ENCODE measurements around the gene CSNK1G2.

DNA sequence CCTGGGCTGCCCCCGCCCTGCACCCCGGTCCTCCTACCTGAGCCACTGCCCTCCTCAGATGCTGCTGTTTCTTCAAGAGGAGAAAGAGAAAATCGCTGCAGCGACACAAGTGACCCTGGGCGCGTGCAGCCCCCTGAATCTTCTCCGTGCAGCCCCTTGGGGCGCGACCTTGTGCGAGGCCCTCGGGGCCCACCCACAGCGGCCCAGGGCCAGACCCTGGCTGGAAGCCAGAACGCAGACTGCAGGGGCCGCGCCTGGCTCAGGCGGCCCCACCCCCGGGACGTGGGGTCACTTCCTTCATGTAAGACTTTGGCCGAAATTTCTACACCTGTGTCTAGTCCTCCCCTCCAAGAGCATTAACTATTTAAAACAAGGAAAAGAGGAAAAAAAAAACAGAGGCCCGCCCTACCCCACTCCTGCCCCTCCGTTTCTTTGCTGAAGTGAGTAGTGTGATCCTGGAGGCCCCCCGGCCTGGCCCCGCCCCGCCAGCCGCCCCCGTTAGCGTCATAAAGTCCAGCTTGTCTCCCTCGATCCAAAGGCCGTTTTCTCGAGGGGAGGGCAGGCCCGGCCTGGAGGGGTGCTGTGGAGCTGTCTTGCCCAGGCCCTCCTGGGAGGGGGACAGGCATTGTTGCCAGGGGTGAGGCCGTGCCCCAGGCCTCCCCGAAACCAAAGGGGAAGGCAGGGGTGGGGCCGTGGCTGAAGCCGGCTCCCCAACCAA lies 39.3 kb downstream of the CSNK1G2 start:
- TF ChIP-seq, protein P1, sequence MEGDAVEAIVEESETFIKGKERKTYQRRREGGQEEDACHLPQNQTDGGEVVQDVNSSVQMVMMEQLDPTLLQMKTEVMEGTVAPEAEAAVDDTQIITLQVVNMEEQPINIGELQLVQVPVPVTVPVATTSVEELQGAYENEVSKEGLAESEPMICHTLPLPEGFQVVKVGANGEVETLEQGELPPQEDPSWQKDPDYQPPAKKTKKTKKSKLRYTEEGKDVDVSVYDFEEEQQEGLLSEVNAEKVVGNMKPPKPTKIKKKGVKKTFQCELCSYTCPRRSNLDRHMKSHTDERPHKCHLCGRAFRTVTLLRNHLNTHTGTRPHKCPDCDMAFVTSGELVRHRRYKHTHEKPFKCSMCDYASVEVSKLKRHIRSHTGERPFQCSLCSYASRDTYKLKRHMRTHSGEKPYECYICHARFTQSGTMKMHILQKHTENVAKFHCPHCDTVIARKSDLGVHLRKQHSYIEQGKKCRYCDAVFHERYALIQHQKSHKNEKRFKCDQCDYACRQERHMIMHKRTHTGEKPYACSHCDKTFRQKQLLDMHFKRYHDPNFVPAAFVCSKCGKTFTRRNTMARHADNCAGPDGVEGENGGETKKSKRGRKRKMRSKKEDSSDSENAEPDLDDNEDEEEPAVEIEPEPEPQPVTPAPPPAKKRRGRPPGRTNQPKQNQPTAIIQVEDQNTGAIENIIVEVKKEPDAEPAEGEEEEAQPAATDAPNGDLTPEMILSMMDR (IDR thresholded peaks at IDR 0.05) = no peak
- TF ChIP-seq POLR2A (IDR thresholded peaks at IDR 0.05) = no peak
